Hepatocyte (in vitro differentiated cells): ENCODE results near the gene UPK3B. TPM values are rescaled to one million over a fixed set of nuclear protein-coding genes. Genes with fewer than 3 reads are reported as not detected.
"Not testable (repeated sequence)": the region's sequence is repeated elsewhere in the genome, so short reads cannot be mapped to it uniquely, and the experiment has no call there.

Experiments
- DNase-seq: peaks from one replicate; pipeline ENCODE4 v3.0.0-alpha.2; 2016; ENCODE audit warnings: low spot score
- H2AFZ ChIP-seq: fragments of 200-600 bp; sonication (generic); 2 replicates; pipeline ENCODE4 v1.6.0; 2016; ENCODE audit warnings: antibody characterized with exemption, mild to moderate bottlenecking
- H3K27ac ChIP-seq: fragments of 200-600 bp; sonication (generic); 2 replicates; pipeline ENCODE4 v1.5.1; 2016; ENCODE audit warnings: mild to moderate bottlenecking
- H3K27me3 ChIP-seq: fragments of 200-600 bp; sonication (generic); 2 replicates; pipeline ENCODE4 v1.6.1; 2016
- H3K36me3 ChIP-seq: fragments of 200-600 bp; sonication (generic); replicated peaks from 2 replicates; pipeline ENCODE4 v1.5.1; 2016; ENCODE audit warnings: low read depth; ENCODE audit not compliant: insufficient read depth
- H3K4me1 ChIP-seq: fragments of 200-600 bp; sonication (generic); 2 replicates; pipeline ENCODE4 v1.5.1; 2016; ENCODE audit warnings: mild to moderate bottlenecking, moderate library complexity; ENCODE audit not compliant: insufficient read depth
- H3K4me2 ChIP-seq: fragments of 200-600 bp; sonication (generic); 2 replicates; pipeline ENCODE4 v1.6.0; 2016
- H3K4me3 ChIP-seq: fragments of 200-600 bp; sonication (generic); 2 replicates; pipeline ENCODE4 v1.5.1; 2016; ENCODE audit warnings: mild to moderate bottlenecking
- H3K79me2 ChIP-seq: fragments of 200-600 bp; sonication (generic); 2 replicates; pipeline ENCODE4 v1.6.0; 2017; ENCODE audit warnings: mild to moderate bottlenecking
- H3K9me2 ChIP-seq: fragments of 200-600 bp; sonication (generic); replicated peaks from 2 replicates; pipeline ENCODE4 v1.6.0; 2017; ENCODE audit warnings: mild to moderate bottlenecking; ENCODE audit not compliant: insufficient read depth
- H3K9me3 ChIP-seq: fragments of 200-600 bp; sonication (generic); 2 replicates; pipeline ENCODE4 v1.5.1; 2016; ENCODE audit warnings: low read depth, mild to moderate bottlenecking
- H4K20me1 ChIP-seq: fragments of 200-600 bp; sonication (generic); 2 replicates; pipeline ENCODE4 v1.6.0; 2016; ENCODE audit warnings: mild to moderate bottlenecking; ENCODE audit not compliant: insufficient read depth, poor library complexity, severe bottlenecking
- CTCF ChIP-seq: fragments of 200-600 bp; sonication (generic); IDR thresholded peaks from 2 replicates; pipeline ENCODE4 v1.5.1; 2016; ENCODE audit warnings: antibody characterized with exemption, mild to moderate bottlenecking; ENCODE audit not compliant: poor library complexity
- EZH2 ChIP-seq: fragments of 200-600 bp; sonication (generic); IDR thresholded peaks from 2 replicates; pipeline ENCODE4 v1.6.1; 2016; ENCODE audit warnings: antibody characterized with exemption, mild to moderate bottlenecking, borderline replicate concordance
- EZH2phosphoT487 ChIP-seq: fragments of 200-600 bp; sonication (generic); IDR thresholded peaks from one replicate; pipeline ENCODE4 v1.6.1; 2018; ENCODE audit warnings: antibody characterized with exemption, mild to moderate bottlenecking, low read depth, moderate library complexity; ENCODE audit not compliant: unreplicated experiment, severe bottlenecking
- WGBS: methylation state at CpG from one replicate; pipeline ENCODE4 v1.1.6; 2016; ENCODE audit warnings: low lambda C conversion rate; ENCODE audit errors: missing lambda C conversion rate; 5-methylcytosine and 5-hydroxymethylcytosine counted together
- polyA plus RNA-seq: library from polyadenylated mRNA; unstranded; fragments of >200 nt; fragmentation: Nextera tagmentation; extraction: Ambion mirVana; gene quantifications from 2 replicates; pipeline ENCODE4 v1.2.1, GENCODE V29; 2016
- total RNA-seq: library from RNA; depleted of rRNA; stranded (reverse); fragments of >200 nt; gene quantifications from 2 replicates; pipeline ENCODE4 v1.2.3, GENCODE V29; 2014

The UPK3B gene
- total and polyA plus RNA-seq, 2 experiments from 2014 or later = 25.8 to 90.6 TPM

- Histone ChIP-seq H3K4me2 (no peak overlapping the region), H3K27me3 (no peaks in the 10 kb centered on the region), H3K9me2 (no peaks in the 10 kb centered on the region), H3K4me1 (peaks cover 7% of the 10 kb centered on the region), H3K79me2 (no peaks in the 10 kb centered on the region), H3K27ac (no peak overlapping the region), H4K20me1 (no peaks in the 10 kb centered on the region), H3K36me3 (no peaks in the 10 kb centered on the region), H2AFZ (no peak overlapping the region), H3K4me3 (no peak overlapping the region), H3K9me3 (no peaks in the 10 kb centered on the region)
- TF ChIP-seq EZH2 (no peak), CTCF (no peak), EZH2phosphoT487 (no peak)
- DNase-seq = peak; percentile 4
- 95% methylated on average over 5 of the region's 5 CpGs for WGBS
Observed at GRCh38 chr7:76506081-76506440, 4.3 kb upstream of the UPK3B start.

GRCh38 chr7:76506643-76507042, 3.7 kb upstream of the UPK3B start:
- peak; percentile 0 for DNase-seq
- not testable (repeated sequence) for H4K20me1 ChIP-seq, H3K4me2 ChIP-seq, H3K27me3 ChIP-seq, H3K4me1 ChIP-seq, H3K36me3 ChIP-seq, H3K4me3 ChIP-seq, H2AFZ ChIP-seq, H3K79me2 ChIP-seq, H3K9me3 ChIP-seq, H3K9me2 ChIP-seq, H3K27ac ChIP-seq
- WGBS = 96% methylated on average over 8 of the region's 8 CpGs

GRCh38 chr7:76507723-76508406, 2.5 kb upstream of the UPK3B start:
- Histone ChIP-seq H3K27ac (no peak overlapping the region), H3K79me2 (no peaks in the 10 kb centered on the region), H3K27me3 (no peaks in the 10 kb centered on the region), H3K9me2 (no peaks in the 10 kb centered on the region), H4K20me1 (no peaks in the 10 kb centered on the region), H3K4me1 (peaks cover 7% of the 10 kb centered on the region), H2AFZ (no peak overlapping the region), H3K4me3 (no peak overlapping the region), H3K36me3 (no peaks in the 10 kb centered on the region), H3K9me3 (no peaks in the 10 kb centered on the region), H3K4me2 (no peak overlapping the region)
- DNase-seq = peak; percentile 1
- TF ChIP-seq EZH2 = no peak
- no peak for TF ChIP-seq CTCF
- no peak for TF ChIP-seq EZH2phosphoT487
- WGBS = 95% methylated on average over 11 of the region's 11 CpGs

GRCh38 chr7:76511200-76511910, 1.0 kb downstream of the UPK3B start:
- H3K4me3 ChIP-seq, H3K4me1 ChIP-seq, DNase-seq, H3K4me2 ChIP-seq, H3K27ac ChIP-seq, H3K9me2 ChIP-seq, H3K9me3 ChIP-seq, H4K20me1 ChIP-seq, H3K27me3 ChIP-seq, H3K36me3 ChIP-seq, H2AFZ ChIP-seq, H3K79me2 ChIP-seq: not testable (repeated sequence)
- WGBS = 91% methylated on average over 14 of the region's 24 CpGs

- not testable (repeated sequence) for H3K9me2 ChIP-seq, H4K20me1 ChIP-seq, H2AFZ ChIP-seq, DNase-seq, H3K36me3 ChIP-seq, H3K4me2 ChIP-seq, H3K4me3 ChIP-seq, H3K27me3 ChIP-seq, H3K27ac ChIP-seq, H3K4me1 ChIP-seq, H3K79me2 ChIP-seq, H3K9me3 ChIP-seq
- 97% methylated on average over 7 of the region's 31 CpGs for WGBS
Observed at GRCh38 chr7:76511911-76512885, 1.8 kb downstream of the UPK3B start.
